ENCODE results near the gene UGGT2.

DNA sequence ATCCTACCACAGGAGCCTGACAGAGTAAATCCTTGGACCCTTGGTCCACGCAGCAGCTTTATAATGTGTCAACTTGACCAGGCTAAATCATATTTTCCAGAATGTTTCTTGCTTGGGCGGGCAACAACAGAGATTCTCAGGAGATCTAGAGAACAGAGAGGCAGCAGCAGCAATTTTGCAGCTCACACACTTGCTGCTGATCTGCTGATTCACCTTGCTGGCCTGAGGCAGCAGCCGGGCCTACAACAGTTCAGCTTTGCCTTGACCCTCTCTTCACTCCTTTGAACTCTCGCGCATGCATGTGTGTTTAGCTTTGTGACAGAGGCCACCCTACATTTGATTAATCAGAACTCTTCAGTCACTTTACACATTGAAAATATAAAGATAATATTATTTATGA is 159.3 kb downstream of the UGGT2 start:
- TF ChIP-seq, protein P1, sequence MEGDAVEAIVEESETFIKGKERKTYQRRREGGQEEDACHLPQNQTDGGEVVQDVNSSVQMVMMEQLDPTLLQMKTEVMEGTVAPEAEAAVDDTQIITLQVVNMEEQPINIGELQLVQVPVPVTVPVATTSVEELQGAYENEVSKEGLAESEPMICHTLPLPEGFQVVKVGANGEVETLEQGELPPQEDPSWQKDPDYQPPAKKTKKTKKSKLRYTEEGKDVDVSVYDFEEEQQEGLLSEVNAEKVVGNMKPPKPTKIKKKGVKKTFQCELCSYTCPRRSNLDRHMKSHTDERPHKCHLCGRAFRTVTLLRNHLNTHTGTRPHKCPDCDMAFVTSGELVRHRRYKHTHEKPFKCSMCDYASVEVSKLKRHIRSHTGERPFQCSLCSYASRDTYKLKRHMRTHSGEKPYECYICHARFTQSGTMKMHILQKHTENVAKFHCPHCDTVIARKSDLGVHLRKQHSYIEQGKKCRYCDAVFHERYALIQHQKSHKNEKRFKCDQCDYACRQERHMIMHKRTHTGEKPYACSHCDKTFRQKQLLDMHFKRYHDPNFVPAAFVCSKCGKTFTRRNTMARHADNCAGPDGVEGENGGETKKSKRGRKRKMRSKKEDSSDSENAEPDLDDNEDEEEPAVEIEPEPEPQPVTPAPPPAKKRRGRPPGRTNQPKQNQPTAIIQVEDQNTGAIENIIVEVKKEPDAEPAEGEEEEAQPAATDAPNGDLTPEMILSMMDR (conservative IDR thresholded peaks at IDR 0.05): no peak
- no peak for TF ChIP-seq ZFX (IDR thresholded peaks at IDR 0.05)

Data from C4-2B (cell line).